ENCODE results near the gene TXNL4A.
"Not testable (repeated sequence)": the region's sequence is repeated elsewhere in the genome, so short reads cannot be mapped to it uniquely, and the experiment has no call there.

Gene TXNL4A

GRCh38 chr18:80002468-80002867 is 14.1 kb upstream of the TXNL4A start:
- intact Hi-C loops (cut with DNase I) = no loop called here
- no peak for DNase-seq

- DNase-seq = no peak
- intact Hi-C loops (cut with DNase I) = no loop called here
Observed at GRCh38 chr18:80000877-80001276, 12.5 kb upstream of the TXNL4A start.

GRCh38 chr18:79999701-80000100 is 11.3 kb upstream of the TXNL4A start:
- DNase-seq; intact Hi-C loops (cut with DNase I): not testable (repeated sequence)

GRCh38 chr18:79991494-79991893 is 3.1 kb upstream of the TXNL4A start:
- intact Hi-C loops (cut with DNase I) = no loop called here
- no peak for DNase-seq

- intact Hi-C loops (cut with DNase I) = loop anchor here (5.0 kb wide), 2 partner anchors 37 to 43 kb away; partner anchors contain the start of genes RBFA and SLC66A2
- peak in 1 of 10 donors; percentile 76 for DNase-seq
Observed at GRCh38 chr18:79989195-79989497, 783 bp upstream of the TXNL4A start.

- intact Hi-C loops (cut with DNase I) = loop anchor here (5.0 kb wide), 2 partner anchors 36 to 44 kb away; partner anchors contain the start of genes RBFA and SLC66A2
Observed at GRCh38 chr18:79988071-79988450, 302 bp downstream of the TXNL4A start.

GRCh38 chr18:79987566-79987965 is 797 bp downstream of the TXNL4A start:
- intact Hi-C loops (cut with DNase I) = loop anchor here (5.0 kb wide), 2 partner anchors 35 to 45 kb away; partner anchors contain the start of genes RBFA and SLC66A2
- no peak for DNase-seq

More at GRCh38 chr18:79988071-79988450, 302 bp downstream of the TXNL4A start:
- DNase-seq = peak in 8 of 10 donors; percentile 42 to 94 (median 54)

- intact Hi-C loops (cut with DNase I) = loop anchor here (5.0 kb wide), 2 partner anchors 34 to 46 kb away; partner anchors contain the start of genes RBFA and SLC66A2
- no peak for DNase-seq
Observed at GRCh38 chr18:79986726-79987125, 1.6 kb downstream of the TXNL4A start.

GRCh38 chr18:79985172-79985571 is 3.2 kb downstream of the TXNL4A start:
- intact Hi-C loops (cut with DNase I) = loop anchor here (5.0 kb wide), 2 partner anchors 33 to 47 kb away; partner anchors contain the start of genes RBFA and SLC66A2
- DNase-seq = no peak

- no peak for DNase-seq
- intact Hi-C loops (cut with DNase I) = no loop called here
Observed at GRCh38 chr18:79983793-79984192, 4.6 kb downstream of the TXNL4A start.

GRCh38 chr18:79983253-79983652 is 5.1 kb downstream of the TXNL4A start:
- DNase-seq = no peak
- intact Hi-C loops (cut with DNase I) = no loop called here

GRCh38 chr18:79982736-79983135 is 5.6 kb downstream of the TXNL4A start:
- peak in 3 of 10 donors; percentile 26 to 89 (median 52) for DNase-seq
- intact Hi-C loops (cut with DNase I) = no loop called here

- intact Hi-C loops (cut with DNase I) = no loop called here
- no peak for DNase-seq
Observed at GRCh38 chr18:79980585-79980984, 7.8 kb downstream of the TXNL4A start.

GRCh38 chr18:79979843-79980242 is 8.5 kb downstream of the TXNL4A start:
- DNase-seq = no peak
- intact Hi-C loops (cut with DNase I) = no loop called here

- intact Hi-C loops (cut with DNase I) = no loop called here
- DNase-seq = peak in 1 of 10 donors; percentile 55
Observed at GRCh38 chr18:79975985-79976680, 12.2 kb downstream of the TXNL4A start.

- DNase-seq = no peak
- intact Hi-C loops (cut with DNase I) = no loop called here
Observed at GRCh38 chr18:79975043-79975442, 13.3 kb downstream of the TXNL4A start.

GRCh38 chr18:79974025-79974654 is 14.2 kb downstream of the TXNL4A start:
- intact Hi-C loops (cut with DNase I) = no loop called here
- DNase-seq = no peak

- intact Hi-C loops (cut with DNase I) = no loop called here
- peak in 1 of 10 donors; percentile 60 for DNase-seq
Observed at GRCh38 chr18:79973517-79973916, 14.8 kb downstream of the TXNL4A start.

GRCh38 chr18:79972720-79973119 is 15.6 kb downstream of the TXNL4A start:
- no peak for DNase-seq
- intact Hi-C loops (cut with DNase I) = no loop called here

GRCh38 chr18:79971986-79972385 is 16.4 kb downstream of the TXNL4A start:
- DNase-seq = no peak
- intact Hi-C loops (cut with DNase I) = no loop called here

GRCh38 chr18:79971211-79971952 is 17.0 kb downstream of the TXNL4A start:
- DNase-seq = no peak
- intact Hi-C loops (cut with DNase I) = no loop called here
